Astrocyte of the spinal cord (primary cell): ENCODE measurements around the gene LURAP1L.

Experiments used
- DNase-seq: peaks from one replicate; pipeline ENCODE4 v3.0.0; 2011; ENCODE audit warnings: low read depth, low spot score
- H3K4me3 ChIP-seq: 2 replicates; pipeline ENCODE4 v1.5.1; 2011; ENCODE audit warnings: low read depth, mild to moderate bottlenecking, low read length, moderate library complexity
- CTCF ChIP-seq: IDR thresholded peaks from 2 replicates; pipeline ENCODE4 v1.5.1; 2012; ENCODE audit warnings: low read depth, mild to moderate bottlenecking, low read length, inconsistent platforms
- in situ Hi-C: cut with HindIII; loops from 2 replicates; pipeline ENCODE4 v1.10.0; 2017; ENCODE audit warnings: low sequenced_read_pairs

The LURAP1L gene

GRCh38 chr9:12794101-12794799 lies 19.4 kb downstream of the LURAP1L start:
- no peak overlapping the region for H3K4me3 ChIP-seq
- TF ChIP-seq CTCF, result no peak
- in situ Hi-C loops, result no loop called here
- no peak for DNase-seq

DNA sequence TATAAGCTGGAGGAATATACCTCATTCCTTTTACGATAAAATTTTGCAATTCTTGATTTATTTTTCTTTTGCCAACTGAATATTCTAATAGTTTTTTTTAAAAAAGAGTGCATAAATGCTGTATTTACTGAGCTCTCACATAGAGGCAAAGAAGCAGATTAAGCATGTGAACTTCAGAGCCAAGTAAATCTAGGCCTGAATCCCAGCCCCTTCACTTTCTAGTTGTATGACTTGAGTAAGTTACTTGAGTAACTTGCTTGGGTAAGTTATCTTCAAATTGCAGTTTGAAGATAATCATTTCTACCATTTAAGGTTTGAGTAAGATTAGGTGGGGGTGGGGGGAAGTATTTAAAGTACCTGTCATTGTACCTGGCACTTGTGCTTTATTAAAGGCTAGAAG lies 21.8 kb downstream of the LURAP1L start:
- no peak overlapping the region for H3K4me3 ChIP-seq
- TF ChIP-seq CTCF, result no peak
- no peak for DNase-seq
- in situ Hi-C loops, result no loop called here

DNA sequence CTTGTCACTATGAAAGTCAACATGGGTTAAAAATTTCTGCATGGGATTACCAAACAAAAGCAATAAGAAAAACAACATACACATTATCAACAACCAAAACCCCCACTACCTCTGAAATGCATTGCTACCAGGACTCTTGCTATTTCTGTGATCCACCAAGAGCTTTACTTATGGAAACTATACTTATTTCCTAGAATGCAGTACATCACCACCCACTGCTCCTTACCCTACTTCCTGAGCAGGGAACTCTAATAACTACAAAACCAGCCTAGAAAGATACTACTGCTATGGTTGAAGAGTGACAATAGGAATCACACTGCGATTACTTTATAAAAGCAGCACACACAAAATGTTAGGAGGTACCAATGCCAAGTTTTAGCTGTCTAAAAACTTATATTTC lies 22.2 kb downstream of the LURAP1L start:
- in situ Hi-C loops, result no loop called here
- H3K4me3 ChIP-seq, result no peak overlapping the region
- DNase-seq, result no peak
- TF ChIP-seq CTCF, result no peak

GRCh38 chr9:12798066-12798770 lies 23.4 kb downstream of the LURAP1L start:
- TF ChIP-seq CTCF, result no peak
- no peak overlapping the region for H3K4me3 ChIP-seq
- in situ Hi-C loops, result no loop called here
- DNase-seq, result no peak

DNA sequence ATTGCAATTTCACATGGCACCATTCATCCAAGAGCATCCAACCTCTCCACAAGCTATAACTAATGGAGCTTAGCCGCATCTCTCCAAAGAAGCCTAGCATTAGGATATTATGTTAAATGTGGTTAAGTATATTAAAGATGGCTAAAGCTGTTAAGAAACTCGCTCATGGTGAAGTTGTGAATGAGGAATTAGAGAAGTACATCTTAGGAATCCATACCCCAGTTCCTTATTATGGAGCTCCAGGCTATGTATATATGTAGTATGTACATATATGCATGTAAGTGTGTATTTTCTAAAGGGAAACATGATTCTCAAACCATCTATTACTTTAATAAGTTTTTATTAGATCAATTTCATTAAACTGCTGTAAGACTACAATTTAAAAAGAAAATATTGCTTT lies 26.4 kb downstream of the LURAP1L start:
- in situ Hi-C loops, result no loop called here
- H3K4me3 ChIP-seq, result no peak overlapping the region
- no peak for TF ChIP-seq CTCF
- DNase-seq, result no peak

GRCh38 chr9:12801663-12802062 lies 26.8 kb downstream of the LURAP1L start:
- no peak overlapping the region for H3K4me3 ChIP-seq
- no peak for DNase-seq
- TF ChIP-seq CTCF, result no peak
- in situ Hi-C loops, result no loop called here
